HG03432 (cell line): ENCODE results near the gene SLC39A11.
"Not testable (repeated sequence)": the region's sequence is repeated elsewhere in the genome, so short reads cannot be mapped to it uniquely, and the experiment has no call there.

Experiments
- ATAC-seq: cut with Tn5 transposase; IDR thresholded peaks from one replicate; pipeline ENCODE4 v1.9.1; 2021; ENCODE audit warnings: mild to moderate bottlenecking, moderate library complexity; ENCODE audit not compliant: unreplicated experiment

The SLC39A11 gene

DNA sequence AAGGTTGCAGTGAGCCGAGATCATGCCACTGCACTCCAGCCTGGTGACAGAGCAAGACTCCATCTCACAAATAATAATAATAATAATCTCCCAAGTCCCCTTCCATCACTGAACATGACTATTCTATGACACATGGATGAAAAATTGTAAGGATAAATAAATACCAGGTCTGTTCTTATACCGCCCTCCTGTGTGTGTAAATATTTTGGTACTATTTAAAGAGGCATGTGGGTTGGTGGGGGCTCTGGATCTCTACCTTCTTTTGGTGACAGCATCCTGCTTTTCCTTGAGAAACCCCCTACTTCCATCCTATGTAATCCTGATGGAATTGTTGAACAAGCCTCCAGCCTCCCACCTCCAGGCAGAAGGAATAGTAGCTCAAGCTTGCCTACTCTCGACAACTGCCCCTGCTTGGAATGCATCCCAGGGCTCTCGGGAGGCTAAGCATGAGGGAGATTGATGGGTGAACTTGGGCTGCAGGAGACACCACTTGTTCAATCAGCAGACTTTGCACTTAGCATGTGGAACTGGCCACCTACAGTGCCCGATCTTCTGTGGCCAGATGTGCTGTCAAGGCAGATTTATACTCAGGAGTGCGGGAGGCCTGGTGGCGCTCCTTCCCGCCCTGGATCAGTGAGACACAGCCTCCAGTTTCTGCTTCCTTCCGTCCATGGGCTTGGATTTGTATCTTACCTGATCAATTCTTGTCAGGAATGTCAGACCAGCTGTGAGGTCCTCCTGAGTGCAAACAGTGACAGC, 287.4 kb downstream of the SLC39A11 start:
- no peak for ATAC-seq

DNA sequence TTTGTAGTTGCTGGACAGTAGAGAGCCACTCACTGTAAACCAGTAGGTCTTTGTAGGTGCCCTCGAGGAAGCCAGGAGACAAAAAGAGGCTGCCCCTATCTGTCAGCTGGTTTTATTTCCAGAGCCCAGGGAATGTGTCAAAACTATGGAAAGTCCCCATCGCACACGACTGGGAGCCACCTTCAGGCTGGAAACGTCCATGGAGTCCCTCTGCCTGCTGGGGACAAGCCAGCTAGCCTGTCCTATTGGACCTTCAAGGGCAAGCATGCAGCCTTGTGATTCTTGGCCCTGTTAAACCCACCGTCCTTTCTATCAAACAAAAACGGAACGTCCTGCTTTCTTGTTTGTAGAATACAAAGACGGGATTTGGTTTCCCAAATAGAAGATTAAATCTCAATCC, 289.8 kb downstream of the SLC39A11 start:
- no peak for ATAC-seq

DNA sequence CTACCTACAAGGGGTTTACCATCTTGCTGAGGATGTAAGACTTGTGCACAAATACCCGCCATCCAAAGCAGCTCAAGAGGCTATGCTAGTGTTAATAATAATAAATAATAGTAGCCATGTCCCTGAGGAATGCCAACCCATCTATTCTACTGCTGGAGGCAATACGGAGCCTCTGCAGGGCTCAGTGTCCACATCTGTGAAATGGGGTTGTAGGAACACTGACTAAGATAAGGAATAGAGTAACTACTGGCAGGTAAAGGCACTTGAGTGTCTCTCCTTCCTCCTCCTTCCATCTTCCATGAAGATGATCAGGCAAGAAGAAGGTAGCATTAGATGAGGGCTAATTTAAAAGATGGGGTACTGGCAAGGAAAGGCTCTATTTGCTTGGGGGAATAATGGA, 295.3 kb downstream of the SLC39A11 start:
- no peak for ATAC-seq

DNA sequence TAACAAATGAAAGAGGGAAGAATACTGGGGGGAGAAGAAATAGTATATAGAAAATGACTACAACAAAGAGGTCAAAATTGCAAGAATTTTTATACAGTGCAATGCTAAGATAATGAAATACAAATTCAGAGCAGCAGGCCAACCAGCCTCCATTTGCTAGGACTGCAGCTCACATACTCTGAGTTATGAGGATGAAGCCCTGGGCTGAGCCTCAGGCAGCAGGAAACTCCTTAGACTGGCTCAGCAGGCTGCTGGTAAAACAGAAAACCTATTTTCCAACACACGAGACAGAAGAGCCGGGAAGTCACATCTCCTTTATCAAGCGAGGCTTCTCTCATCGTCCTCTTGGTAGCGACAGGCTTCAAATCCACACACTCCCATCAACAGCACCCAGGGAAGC, 296.5 kb downstream of the SLC39A11 start:
- ATAC-seq, result no peak

DNA sequence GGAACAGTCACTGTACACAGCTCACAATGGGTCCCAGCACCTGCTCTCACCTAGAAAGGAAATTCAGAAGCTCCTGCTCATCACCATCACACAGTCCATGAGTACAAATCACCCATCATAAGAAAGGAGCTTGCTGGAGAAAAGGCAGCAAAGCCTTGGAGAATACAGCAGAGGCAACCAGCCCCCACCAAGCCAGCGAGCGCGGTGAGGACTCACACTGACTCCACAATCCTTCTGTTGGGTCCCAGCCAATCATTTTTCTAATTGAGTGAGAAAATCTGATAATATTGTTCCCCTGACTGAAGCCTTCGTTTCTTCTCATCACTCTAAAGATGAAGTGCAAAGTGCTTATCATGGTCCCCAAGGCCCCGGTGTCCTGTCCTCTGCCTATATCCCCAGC, 298.3 kb downstream of the SLC39A11 start:
- ATAC-seq, result no peak

DNA sequence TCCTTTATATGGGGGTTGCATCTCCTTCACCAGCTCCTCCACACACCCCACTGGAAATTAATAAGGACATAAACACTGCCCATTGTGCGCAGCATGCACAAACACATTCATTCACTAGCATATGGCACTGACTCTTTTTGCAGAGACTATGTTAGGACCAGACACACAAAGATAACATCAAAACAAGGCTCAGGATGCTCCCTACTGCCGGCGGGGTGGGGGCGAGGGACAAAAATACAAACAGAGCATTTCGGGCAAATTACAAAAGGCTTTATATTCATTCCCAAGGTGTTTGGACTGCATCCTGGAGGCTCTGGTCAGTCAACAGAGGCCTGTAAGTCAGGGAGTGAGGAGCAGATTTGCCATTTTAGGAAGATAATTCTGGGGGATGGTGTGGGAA, 299.7 kb downstream of the SLC39A11 start:
- ATAC-seq, result no peak

DNA sequence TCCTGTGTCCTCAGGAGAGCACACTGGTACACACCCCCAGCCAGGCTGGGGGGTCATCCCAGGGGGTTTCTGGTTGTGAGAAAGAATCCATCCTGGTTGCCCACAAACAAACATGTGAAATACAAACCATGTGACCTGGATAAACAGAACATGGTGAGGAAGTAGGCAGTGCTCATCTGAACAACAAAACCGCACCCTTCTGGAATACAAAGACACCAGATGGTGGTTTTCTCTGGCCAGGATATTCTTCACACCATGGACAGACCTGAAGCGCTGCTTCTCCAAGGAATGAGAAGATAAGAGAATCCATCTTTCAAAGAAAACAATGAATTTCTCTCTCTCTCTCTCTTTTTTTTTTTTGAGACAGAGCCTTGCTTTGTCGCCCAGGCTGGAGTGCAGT, 302.3 kb downstream of the SLC39A11 start:
- no peak for ATAC-seq

DNA sequence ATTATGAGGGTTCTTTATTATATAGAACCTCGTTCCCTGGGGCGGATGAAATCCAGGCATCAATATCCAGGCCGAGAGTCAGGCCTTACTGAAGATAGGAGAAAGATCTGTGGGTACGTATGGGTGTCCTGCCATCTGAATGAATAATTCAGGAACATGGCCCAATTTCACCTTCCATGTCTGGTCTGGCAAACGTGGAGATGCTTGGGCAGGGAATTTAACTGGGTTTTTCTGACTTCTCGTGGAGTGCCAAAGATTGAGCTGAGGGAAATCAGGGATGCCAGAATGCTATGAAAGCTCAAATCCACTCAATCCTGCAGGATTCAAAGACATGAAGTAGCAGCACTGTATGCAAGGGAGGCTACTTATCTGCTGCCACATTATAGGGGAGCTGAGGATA, 302.8 kb downstream of the SLC39A11 start:
- ATAC-seq, result no peak

DNA sequence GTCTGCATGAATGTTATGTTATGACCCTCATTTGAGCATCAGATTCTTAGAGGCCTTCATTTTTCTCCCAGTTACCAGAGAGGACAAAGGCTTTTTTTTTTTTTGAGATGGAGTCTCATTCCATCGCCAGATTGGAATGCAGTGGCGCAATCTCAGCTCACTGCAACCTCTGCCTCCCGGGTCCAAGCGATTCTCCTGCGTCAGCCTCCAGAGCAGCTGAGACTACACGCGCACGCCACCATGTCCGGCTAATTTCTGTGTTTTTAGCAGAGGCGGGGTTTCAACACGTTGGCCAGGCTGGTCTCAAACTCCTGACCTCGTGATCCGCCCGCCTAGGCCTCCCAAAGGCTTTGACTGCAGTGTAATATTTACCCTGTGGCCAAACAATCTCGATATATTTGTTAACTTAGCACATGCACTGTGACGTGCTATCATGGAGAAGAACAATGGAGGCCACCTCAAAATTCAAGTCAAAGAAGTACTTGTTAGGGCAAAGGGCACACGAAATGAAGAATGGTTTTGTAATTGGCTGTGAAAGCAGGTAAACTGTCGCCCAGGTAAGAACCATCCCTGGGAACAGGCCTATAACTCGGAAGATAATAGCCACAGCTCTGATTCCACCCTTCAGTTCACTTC, 303.4 kb downstream of the SLC39A11 start:
- no peak for ATAC-seq

DNA sequence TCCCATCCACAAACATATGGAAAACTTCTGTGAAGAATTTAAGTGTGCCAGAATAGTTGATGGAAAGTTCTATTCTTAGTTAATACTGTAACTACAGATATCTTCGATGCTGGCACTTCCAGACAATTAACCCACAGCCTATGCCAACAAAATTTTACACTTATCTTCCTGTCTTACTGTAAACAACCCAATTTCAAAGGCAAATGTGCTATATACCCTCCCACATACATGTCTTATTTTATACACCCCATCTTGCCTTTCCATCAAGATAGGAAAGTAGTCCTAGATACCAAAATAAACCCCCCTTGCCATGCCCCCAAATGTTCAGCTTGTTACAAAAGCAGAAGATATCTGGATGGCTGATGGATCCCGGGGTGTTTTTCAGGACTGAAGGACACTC, 306.3 kb downstream of the SLC39A11 start:
- no peak for ATAC-seq

DNA sequence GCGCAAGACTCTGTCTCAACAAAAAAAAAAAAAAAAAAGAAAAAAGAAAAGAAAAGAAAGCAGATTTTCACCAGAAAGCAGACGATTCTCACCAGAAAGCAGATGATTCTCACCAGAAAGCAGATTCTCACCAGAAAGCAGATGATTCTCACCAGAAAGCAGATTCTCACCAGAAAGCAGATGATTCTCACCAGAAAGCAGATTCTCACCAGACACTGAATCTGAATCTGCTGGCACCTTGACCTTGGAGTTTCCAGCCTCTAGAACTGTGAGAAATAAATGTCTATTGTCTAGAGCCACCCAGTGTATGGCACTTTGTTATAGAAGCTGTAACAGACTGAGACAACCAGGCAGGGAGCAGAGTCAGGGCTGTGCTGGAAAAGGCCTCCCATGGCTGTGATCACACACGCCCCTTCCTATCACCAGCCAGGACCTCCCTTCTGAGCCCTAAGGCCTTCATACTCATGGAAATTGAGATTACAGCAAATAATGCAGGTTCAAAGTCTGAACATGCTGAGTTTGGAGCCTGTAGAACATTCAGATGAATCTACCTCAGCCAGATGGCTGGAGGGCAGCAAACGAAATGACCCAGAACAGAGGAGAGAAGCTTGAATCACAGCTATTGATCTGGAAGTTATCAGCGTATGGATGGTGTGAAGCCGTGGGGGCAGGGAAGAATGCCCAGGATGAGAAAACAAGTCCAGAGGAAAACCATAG, 309.3 kb downstream of the SLC39A11 start:
- no peak for ATAC-seq

DNA sequence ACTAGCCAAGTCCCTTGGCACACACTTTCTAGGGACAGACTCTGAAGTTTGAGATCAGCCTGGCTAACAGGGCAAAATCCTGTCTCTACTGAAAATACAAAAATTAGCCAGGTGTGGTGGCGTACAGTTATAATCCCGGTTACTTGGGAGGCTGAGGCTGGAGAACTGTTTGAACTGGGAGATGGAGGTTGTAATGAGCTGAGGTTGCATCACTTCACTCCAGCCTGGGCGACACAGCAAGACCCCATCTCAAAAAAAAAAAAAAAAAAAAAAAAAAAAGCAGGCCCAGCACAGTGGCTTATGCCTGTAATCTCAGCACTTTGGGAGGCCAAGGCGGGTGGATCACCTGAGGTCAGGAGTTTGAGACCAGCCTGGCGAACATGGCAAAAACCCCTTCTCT, 310.1 kb downstream of the SLC39A11 start:
- ATAC-seq, result not testable (repeated sequence)

DNA sequence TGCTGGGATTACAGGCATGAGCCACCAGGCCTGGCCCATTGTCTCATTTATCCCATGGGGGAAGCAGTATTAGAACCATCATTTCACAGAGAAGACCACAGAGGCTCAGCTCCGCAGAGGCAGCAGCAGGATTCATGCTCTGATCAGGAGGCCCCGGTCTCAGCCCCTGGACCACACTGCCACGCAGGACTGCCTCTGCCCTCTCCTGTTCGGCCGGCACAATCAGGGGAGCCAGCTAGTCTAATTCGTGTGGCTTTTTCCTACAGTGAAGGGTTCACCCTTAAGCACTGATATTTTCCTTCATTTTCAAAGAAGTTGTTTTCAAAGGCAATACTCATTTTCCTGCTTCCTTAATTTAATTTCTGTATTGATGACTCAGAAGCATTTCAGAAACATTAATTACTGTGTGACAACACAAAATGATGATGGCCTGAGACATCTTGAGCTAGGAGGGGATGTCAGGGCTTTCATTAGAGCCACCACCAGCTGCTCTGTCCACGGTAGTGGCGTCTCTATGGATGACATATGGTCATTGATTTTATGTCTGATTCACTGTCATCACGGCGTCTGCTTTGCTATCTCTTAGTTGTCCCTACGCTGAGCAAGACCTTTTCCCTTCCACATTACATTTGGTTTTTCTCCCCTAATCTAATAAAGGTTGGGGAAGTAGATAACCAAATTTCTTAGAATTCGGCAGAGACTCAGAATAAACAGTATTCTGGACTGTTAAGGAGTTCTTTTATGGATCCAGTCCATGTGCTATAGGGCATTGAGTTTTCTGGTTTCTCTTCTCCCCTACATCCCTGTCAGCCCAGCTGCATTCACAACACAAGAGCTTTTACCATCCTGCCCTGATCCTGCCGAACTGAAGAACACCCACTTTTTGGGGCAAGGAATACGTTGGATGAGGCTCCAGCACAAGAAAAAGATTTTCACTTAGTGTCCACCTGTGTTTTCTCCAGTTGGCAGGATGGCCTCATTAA, 314.0 kb downstream of the SLC39A11 start:
- ATAC-seq, result no peak

DNA sequence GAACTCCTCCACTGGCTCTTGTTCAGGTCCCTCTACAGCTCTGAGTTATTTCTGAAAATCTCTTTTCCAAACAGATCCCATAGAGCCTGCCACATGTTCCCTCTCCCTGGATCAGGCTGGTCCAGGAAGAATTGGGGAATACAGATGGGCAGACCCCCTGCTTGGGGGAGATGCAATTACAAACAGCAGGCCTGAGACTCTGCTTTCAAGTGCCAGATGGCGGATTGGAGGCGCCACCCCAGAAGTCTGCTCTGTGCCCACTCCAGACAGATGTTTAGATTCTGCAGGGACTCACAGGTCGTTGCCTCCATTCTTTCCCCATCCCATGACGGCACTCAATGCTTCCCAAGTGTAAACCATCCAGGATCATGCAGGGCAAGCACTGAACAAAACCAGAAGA, 316.6 kb downstream of the SLC39A11 start:
- no peak for ATAC-seq

DNA sequence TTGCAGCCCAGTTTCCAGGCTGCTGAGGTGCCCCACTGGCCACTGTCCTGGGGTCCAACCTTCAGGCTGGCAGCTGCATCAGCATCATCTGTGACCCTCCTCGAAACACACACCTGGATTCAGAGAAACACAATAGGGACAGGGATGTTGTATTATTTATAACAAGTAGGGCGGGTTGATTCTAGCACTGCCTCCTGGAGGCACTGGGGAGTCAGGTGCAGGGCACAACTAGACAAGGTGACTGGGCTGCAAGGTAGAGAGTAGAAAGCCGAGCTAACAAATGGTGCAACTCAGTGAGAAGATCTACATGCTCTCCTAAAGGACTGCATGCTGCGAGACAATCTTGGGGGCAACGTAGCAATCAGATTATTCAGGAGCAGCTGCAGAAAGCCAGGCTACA, 317.3 kb downstream of the SLC39A11 start:
- ATAC-seq, result no peak

DNA sequence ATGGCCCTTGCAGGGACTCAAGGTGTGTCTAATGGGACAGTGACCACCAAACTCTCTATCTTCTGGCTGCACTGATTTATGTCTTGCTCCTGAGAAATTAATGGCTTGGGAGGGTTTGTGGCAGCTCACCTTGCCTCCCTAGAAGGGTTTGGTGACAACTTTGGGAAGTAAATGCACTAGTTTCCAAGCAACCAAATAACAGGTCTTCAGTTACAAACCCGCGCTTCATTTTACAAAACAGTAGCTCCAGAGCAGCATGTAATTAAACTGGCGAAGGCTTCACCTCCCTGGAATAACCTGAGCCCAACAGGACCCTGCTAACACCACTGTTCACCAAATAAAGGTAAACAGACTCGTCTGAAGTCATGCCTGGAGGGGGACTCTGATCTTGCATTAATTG, 318.3 kb downstream of the SLC39A11 start:
- no peak for ATAC-seq

DNA sequence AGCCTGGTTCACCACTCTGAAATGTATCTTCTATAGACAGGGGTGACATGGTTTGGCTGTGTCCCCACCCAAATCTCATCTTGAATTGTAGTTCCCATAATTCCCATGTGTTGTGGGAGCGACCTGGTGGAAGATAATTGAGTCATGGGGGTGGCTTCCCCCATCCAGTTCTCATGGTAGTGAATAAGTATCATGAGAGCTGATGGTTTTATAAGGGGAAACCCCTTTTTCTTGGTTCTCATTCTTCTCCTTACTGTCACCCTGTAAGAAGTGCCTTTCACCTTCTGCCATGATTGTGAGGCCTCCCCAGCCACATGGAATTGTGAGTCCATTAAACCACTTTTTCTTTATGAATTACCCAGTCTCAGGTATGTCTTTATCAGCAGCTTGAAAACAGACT, 319.3 kb downstream of the SLC39A11 start:
- not testable (repeated sequence) for ATAC-seq

DNA sequence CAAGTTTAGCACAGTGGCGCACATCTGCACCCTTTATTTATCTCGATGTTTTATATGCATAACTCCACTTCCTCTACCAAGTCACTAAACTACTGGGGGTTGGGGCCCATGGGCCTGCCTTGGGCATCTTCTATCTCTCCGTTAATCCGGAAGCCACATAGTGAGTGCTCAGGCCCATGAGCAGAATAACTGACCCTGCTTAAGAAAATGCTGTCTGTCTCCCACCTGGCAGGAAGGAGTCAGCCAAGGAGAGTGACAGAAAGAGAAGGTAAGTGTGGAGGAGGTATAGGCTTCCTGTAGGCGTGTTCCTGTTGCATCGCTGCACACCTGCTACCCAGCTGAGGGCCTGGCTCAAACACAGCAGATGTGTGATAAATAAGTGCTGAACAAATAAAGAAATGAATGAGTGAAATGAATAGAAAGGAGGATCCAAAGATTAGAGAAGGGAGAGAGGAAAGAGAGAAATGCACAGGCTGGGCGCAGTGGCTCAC, 320.1 kb downstream of the SLC39A11 start:
- no peak for ATAC-seq

DNA sequence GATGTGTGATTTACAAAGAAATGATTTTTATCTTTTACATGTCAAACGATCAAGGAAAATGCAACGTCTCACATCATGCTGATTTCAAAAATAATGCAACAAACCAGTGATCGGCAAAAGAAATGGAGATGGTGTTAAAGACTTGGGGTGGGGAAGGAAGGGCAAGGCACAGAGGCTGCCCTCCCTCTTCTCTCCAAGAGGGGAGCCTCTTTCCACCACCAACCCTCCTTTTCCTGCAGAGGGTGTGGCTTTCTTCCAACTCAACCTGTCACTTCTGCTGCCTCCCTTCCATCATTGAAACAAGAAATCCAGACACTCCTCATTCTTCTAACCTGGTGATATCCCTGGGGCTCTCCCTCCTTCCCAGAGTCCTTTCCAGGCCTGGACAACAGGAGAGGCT, 320.8 kb downstream of the SLC39A11 start:
- no peak for ATAC-seq

DNA sequence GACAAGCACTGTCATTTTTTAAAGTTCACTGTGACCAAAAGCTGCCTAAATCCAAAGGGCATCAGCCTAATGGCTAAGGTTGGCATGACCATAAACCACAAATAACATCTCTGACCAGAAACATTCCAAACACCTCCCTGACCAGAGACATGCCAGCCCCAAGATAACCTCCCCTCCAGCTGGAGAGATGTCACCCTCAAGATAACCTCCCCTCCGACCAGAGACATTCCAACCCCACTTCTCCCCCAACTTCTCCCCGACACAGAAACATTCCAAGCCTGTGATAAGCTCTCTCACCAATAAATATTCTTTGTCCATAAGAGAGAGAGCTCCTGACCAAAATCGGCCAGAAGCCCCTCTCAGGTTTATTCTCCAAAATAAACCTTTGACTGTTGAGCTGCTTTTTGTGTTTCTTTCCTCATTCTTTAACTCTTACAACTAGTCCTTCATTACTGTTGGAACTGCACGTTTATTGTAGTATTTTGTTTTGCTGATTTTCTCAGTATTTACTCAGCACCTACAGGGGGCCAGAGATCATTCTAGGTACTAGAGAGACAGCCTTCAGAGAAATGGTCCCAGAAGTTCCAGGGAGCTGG, 325.6 kb downstream of the SLC39A11 start:
- ATAC-seq, result no peak
